ENCODE results near the gene MBNL1. TPM values are rescaled to one million over a fixed set of nuclear protein-coding genes. Genes with fewer than 3 reads are reported as not detected.

The MBNL1 gene
- total RNA-seq, 1 experiment from 2014 or later = 140 TPM

DNA sequence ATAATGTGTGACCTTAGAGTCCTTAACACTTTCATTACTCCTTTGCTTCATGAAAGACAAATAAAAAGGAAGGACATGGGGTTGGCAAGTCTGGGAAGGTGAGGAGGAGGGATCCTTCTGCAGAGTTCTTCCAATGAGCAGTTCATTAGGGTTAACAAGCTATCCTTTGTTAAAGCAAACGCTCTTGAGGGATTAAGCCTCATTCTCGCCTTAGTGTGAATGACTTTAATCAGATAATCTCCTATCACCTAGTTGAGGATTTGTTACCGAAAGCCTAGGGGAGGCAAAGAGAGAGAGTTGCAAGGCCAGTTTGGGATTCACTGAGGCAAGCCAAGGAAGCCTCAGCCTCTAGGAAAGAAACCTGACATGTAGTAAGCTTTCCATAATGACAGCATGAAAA is 7.4 kb upstream of the MBNL1 start:
- intact Hi-C loops (cut with micrococcal nuclease; ENCODE audit: unreplicated experiment) (no loop called here), in situ Hi-C loops (cut with HindIII; ENCODE audit: low pct_unique_long_range_greater_than_20kb, low sequenced_read_pairs) (no loop called here)
- ChIA-PET POLR2A (no interaction called here), CTCF (interaction anchor here (0.5 kb wide), 1 partner anchor 1625 kb away, joined by 3 read pairs; no protein-coding TSS in a partner anchor)
- Histone ChIP-seq H3K36me3 (ENCODE audit: control insufficient read depth, insufficient read depth, low read length) (no peaks in the 10 kb centered on the region), H3K4me1 (ENCODE audit: control insufficient read depth, insufficient read depth, low read length) (peaks cover 3% of the 10 kb centered on the region), H3K9me3 (ENCODE audit: control insufficient read depth, insufficient read depth, low read depth, low read length) (no peaks in the 10 kb centered on the region), H3K4me3 (ENCODE audit: low read depth in 2 of 2, low read length in 2 of 2) (no peak overlapping the region), H3K27me3 (ENCODE audit: control insufficient read depth, insufficient read depth, low read length) (no peaks in the 10 kb centered on the region), H3K27ac (ENCODE audit: low read length) (no peak overlapping the region)
- no peak for DNase-seq (ENCODE audit: low read depth, low spot score)
- TF ChIP-seq, protein P1, sequence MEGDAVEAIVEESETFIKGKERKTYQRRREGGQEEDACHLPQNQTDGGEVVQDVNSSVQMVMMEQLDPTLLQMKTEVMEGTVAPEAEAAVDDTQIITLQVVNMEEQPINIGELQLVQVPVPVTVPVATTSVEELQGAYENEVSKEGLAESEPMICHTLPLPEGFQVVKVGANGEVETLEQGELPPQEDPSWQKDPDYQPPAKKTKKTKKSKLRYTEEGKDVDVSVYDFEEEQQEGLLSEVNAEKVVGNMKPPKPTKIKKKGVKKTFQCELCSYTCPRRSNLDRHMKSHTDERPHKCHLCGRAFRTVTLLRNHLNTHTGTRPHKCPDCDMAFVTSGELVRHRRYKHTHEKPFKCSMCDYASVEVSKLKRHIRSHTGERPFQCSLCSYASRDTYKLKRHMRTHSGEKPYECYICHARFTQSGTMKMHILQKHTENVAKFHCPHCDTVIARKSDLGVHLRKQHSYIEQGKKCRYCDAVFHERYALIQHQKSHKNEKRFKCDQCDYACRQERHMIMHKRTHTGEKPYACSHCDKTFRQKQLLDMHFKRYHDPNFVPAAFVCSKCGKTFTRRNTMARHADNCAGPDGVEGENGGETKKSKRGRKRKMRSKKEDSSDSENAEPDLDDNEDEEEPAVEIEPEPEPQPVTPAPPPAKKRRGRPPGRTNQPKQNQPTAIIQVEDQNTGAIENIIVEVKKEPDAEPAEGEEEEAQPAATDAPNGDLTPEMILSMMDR (IDR thresholded peaks at IDR 0.05) = no peak
- TF ChIP-seq POLR2AphosphoS5 (IDR thresholded peaks at IDR 0.05; ENCODE audit: low read depth, low read length) (no peak), TCF7L2 (IDR thresholded peaks at IDR 0.05; ENCODE audit: low read depth, low read length) (no peak), SIN3A (IDR thresholded peaks at IDR 0.05; ENCODE audit: borderline replicate concordance, insufficient read depth, low read depth, low read length) (no peak)
- TF ChIP-seq, protein P2, sequence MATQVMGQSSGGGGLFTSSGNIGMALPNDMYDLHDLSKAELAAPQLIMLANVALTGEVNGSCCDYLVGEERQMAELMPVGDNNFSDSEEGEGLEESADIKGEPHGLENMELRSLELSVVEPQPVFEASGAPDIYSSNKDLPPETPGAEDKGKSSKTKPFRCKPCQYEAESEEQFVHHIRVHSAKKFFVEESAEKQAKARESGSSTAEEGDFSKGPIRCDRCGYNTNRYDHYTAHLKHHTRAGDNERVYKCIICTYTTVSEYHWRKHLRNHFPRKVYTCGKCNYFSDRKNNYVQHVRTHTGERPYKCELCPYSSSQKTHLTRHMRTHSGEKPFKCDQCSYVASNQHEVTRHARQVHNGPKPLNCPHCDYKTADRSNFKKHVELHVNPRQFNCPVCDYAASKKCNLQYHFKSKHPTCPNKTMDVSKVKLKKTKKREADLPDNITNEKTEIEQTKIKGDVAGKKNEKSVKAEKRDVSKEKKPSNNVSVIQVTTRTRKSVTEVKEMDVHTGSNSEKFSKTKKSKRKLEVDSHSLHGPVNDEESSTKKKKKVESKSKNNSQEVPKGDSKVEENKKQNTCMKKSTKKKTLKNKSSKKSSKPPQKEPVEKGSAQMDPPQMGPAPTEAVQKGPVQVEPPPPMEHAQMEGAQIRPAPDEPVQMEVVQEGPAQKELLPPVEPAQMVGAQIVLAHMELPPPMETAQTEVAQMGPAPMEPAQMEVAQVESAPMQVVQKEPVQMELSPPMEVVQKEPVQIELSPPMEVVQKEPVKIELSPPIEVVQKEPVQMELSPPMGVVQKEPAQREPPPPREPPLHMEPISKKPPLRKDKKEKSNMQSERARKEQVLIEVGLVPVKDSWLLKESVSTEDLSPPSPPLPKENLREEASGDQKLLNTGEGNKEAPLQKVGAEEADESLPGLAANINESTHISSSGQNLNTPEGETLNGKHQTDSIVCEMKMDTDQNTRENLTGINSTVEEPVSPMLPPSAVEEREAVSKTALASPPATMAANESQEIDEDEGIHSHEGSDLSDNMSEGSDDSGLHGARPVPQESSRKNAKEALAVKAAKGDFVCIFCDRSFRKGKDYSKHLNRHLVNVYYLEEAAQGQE (IDR thresholded peaks at IDR 0.05; ENCODE audit: insufficient read depth in 1 of 2, low read depth in 2 of 2, low read length in 1 of 2) = no peak
- ATAC-seq = no peak
- BruUV-seq (replicated peaks) = no TSS peak

DNA sequence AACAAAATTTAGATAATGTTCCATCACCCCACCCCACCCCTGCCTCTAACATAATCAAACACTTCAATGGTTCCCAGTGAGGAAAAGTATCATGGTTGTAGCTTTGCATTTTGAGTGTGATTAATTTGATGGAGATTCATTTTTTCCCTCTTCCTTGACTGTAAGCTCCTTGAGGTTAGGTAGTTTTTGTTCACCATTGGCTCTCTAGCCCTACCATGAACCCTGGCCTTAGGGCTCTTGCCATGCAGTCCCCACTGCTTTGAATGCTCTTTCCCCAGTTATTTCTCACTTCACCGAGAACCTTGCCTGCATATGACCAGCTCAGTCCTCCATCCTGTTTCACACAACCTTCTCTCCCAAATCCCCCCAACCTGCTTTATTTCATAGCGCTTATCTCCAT is 5.0 kb upstream of the MBNL1 start:
- DNase-seq (ENCODE audit: low read depth, low spot score) = no peak
- TF ChIP-seq POLR2AphosphoS5 (IDR thresholded peaks at IDR 0.05; ENCODE audit: low read depth, low read length) (no peak), SIN3A (IDR thresholded peaks at IDR 0.05; ENCODE audit: borderline replicate concordance, insufficient read depth, low read depth, low read length) (no peak), TCF7L2 (IDR thresholded peaks at IDR 0.05; ENCODE audit: low read depth, low read length) (no peak)
- TF ChIP-seq, protein P2 (IDR thresholded peaks at IDR 0.05; ENCODE audit: insufficient read depth in 1 of 2, low read depth in 2 of 2, low read length in 1 of 2) = no peak
- TF ChIP-seq, protein P1 (IDR thresholded peaks at IDR 0.05) = no peak
- in situ Hi-C loops (cut with HindIII; ENCODE audit: low pct_unique_long_range_greater_than_20kb, low sequenced_read_pairs) = no loop called here
- H3K4me3 ChIP-seq (ENCODE audit: low read depth in 2 of 2, low read length in 2 of 2) = no peak overlapping the region
- intact Hi-C loops (cut with micrococcal nuclease; ENCODE audit: unreplicated experiment) = no loop called here
- H3K27ac ChIP-seq (ENCODE audit: low read length) = no peak overlapping the region
- no peak for ATAC-seq
- peaks cover 20% of the 10 kb centered on the region for H3K4me1 ChIP-seq (ENCODE audit: control insufficient read depth, insufficient read depth, low read length)
- BruUV-seq (replicated peaks) = no TSS peak
- H3K27me3 ChIP-seq (ENCODE audit: control insufficient read depth, insufficient read depth, low read length) = no peaks in the 10 kb centered on the region
- ChIA-PET POLR2A (interaction anchor here (0.7 kb wide), 1 partner anchor 343 kb away, joined by 4 read pairs; no protein-coding TSS in a partner anchor), CTCF (interaction anchor here (0.5 kb wide), 1 partner anchor 26 kb away, joined by 7 read pairs; no protein-coding TSS in a partner anchor)
- no peaks in the 10 kb centered on the region for H3K36me3 ChIP-seq (ENCODE audit: control insufficient read depth, insufficient read depth, low read length)
- no peaks in the 10 kb centered on the region for H3K9me3 ChIP-seq (ENCODE audit: control insufficient read depth, insufficient read depth, low read depth, low read length)

Data from Panc1 (cell line).